ENCODE data around the gene CPSF4L.

CPSF4L gene

GRCh38 chr17:73215447-73215846 is 46.2 kb downstream of the CPSF4L start:
- in situ Hi-C loops (cut with HindIII; ENCODE audit: low sequenced_read_pairs) = no loop called here
- H3K4me3 ChIP-seq (ENCODE audit: low read depth, low read length) = no peak overlapping the region
- no peak for DNase-seq (ENCODE audit: low read depth, low spot score)
- no peak for TF ChIP-seq CTCF (IDR thresholded peaks at IDR 0.05; ENCODE audit: low read depth, low read length)

GRCh38 chr17:73214851-73215250 is 46.8 kb downstream of the CPSF4L start:
- in situ Hi-C loops (cut with HindIII; ENCODE audit: low sequenced_read_pairs) = no loop called here
- no peak overlapping the region for H3K4me3 ChIP-seq (ENCODE audit: low read depth, low read length)
- TF ChIP-seq CTCF (IDR thresholded peaks at IDR 0.05; ENCODE audit: low read depth, low read length) = no peak
- no peak for DNase-seq (ENCODE audit: low read depth, low spot score)

- in situ Hi-C loops (cut with HindIII; ENCODE audit: low sequenced_read_pairs) = no loop called here
- no peak overlapping the region for H3K4me3 ChIP-seq (ENCODE audit: low read depth, low read length)
- no peak for TF ChIP-seq CTCF (IDR thresholded peaks at IDR 0.05; ENCODE audit: low read depth, low read length)
- DNase-seq (ENCODE audit: low read depth, low spot score) = no peak
Measured at GRCh38 chr17:73214008-73214407, 47.7 kb downstream of the CPSF4L start.

GRCh38 chr17:73211745-73212144 is 49.9 kb downstream of the CPSF4L start:
- DNase-seq (ENCODE audit: low read depth, low spot score) = no peak
- in situ Hi-C loops (cut with HindIII; ENCODE audit: low sequenced_read_pairs) = no loop called here
- TF ChIP-seq CTCF (IDR thresholded peaks at IDR 0.05; ENCODE audit: low read depth, low read length) = no peak
- H3K4me3 ChIP-seq (ENCODE audit: low read depth, low read length) = no peak overlapping the region

DNA sequence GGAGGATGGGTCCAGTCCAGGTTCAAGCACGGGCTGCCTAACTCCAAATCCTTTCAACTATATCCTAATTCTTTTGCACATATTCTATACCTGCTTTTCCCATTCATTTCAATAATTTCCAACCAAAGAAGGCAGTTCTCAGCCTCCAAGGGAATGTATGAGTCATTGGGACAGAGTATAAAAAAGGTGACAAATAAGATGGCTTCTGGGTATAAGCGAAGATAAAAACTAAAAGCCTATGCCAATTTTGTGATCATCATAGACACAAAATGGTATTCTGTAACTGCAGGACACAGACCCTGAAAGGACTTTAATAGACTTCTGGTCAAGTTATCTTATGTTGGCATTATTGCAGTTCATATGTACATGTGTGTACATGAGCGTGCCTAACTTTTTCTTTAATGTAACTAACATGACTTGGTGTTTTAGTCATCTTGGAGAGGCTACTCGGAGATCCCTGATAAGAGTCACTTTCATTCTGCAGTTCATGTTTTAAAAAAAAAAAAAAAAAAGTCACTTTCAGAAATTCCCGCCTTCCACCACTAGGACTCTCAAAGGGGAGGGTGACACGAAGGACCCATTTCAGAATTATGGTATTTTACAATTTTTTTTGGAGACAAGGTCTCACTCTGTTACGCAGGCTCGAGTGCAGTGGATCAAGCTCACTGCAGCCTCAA is 51.5 kb downstream of the CPSF4L start:
- peak; percentile 38 for TF ChIP-seq CTCF (IDR thresholded peaks at IDR 0.05; ENCODE audit: low read depth, low read length)
- peak; percentile 11 for DNase-seq (ENCODE audit: low read depth, low spot score)
- in situ Hi-C loops (cut with HindIII; ENCODE audit: low sequenced_read_pairs) = no loop called here
- no peak overlapping the region for H3K4me3 ChIP-seq (ENCODE audit: low read depth, low read length)

DNA sequence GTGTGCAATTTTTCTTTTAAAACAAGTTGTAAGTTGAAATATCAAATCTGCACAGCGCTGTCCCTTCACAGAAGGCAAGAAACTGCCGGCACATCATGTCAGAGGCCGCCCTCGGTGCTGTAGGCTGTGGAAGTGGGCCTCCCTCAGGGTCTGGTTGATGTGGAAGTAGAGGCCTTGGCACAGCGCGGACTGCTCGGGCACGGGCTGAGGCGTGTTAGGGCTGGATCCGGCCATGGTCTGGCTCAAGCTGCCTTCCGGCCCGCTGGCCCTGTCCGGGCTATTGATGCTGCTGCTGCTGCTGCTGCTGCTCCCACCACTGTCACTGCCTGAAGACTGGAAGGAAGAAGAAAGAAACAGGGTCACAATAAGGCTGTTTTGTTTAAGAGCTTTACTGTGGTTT is 52.2 kb downstream of the CPSF4L start:
- no peak for TF ChIP-seq CTCF (IDR thresholded peaks at IDR 0.05; ENCODE audit: low read depth, low read length)
- H3K4me3 ChIP-seq (ENCODE audit: low read depth, low read length) = no peak overlapping the region
- DNase-seq (ENCODE audit: low read depth, low spot score) = no peak
- in situ Hi-C loops (cut with HindIII; ENCODE audit: low sequenced_read_pairs) = no loop called here

Measured in astrocyte of the spinal cord (primary cell).